ENCODE data around the gene ACBD4.

Gene ACBD4

GRCh38 chr17:45106582-45106981 lies 28.9 kb upstream of the ACBD4 start:
- Histone ChIP-seq H3K36me3 (ENCODE audit: control insufficient read depth in 2 of 2, insufficient read depth in 1 of 2, low read length in 2 of 2) (peaks cover 32 to 86% of the 10 kb centered on the region in 2 experiments), H3K4me3 (ENCODE audit: low read depth, low read length) (no peak overlapping the region), H3K27ac (ENCODE audit: extremely low read depth, low read depth, low read length) (no peak overlapping the region), H3K4me1 (ENCODE audit: control insufficient read depth, insufficient read depth, low read length) (no peaks in the 10 kb centered on the region), H3K9me3 (ENCODE audit: control insufficient read depth, insufficient read depth, low read depth, low read length) (no peaks in the 10 kb centered on the region)
- ChIA-PET POLR2A (no interaction called here), CTCF (interaction anchor here (0.6 to 3.3 kb wide), 3 partner anchors 8 to 327 kb away, joined by 3 to 21 read pairs (median 10); no protein-coding TSS in a partner anchor)
- TF ChIP-seq ZNF660 (tag by site-specific recombination; IDR thresholded peaks at IDR 0.05) (no peak), CTCF (tag by site-specific recombination; IDR thresholded peaks at IDR 0.05) (no peak), ZNF174 (tag by site-specific recombination; IDR thresholded peaks at IDR 0.05) (no peak), SALL2 (tag by site-specific recombination; IDR thresholded peaks at IDR 0.05; ENCODE audit: borderline replicate concordance) (no peak), ZNF548 (tag by site-specific recombination; IDR thresholded peaks at IDR 0.05) (no peak)

- ChIA-PET POLR2A (interaction anchor here (0.5 to 1.8 kb wide), 2 partner anchors 26 to 41 kb away, joined by 3 to 4 read pairs; partner anchors contain the start of gene HEXIM1), CTCF (interaction anchor here (0.6 to 3.3 kb wide), 7 partner anchors 9 to 112 kb away, joined by 3 to 21 read pairs (median 7); partner anchors contain the start of genes ACBD4 and PLCD3)
- TF ChIP-seq SCRT1 (tag by site-specific recombination; IDR thresholded peaks at IDR 0.05; ENCODE audit: borderline replicate concordance) (peak; percentile 62; the same call in 1 of the 2 replicates), ZNF121 (tag by site-specific recombination; IDR thresholded peaks at IDR 0.05) (no peak), SCRT2 (tag by site-specific recombination; IDR thresholded peaks at IDR 0.05) (peak; percentile 91)
- H3K36me3 ChIP-seq (ENCODE audit: control insufficient read depth in 2 of 2, insufficient read depth in 1 of 2, low read length in 2 of 2): peaks cover 26 to 82% of the 10 kb centered on the region in 2 experiments
- no peak overlapping the region for H3K27ac ChIP-seq (ENCODE audit: extremely low read depth, low read depth, low read length)
- H3K4me3 ChIP-seq (ENCODE audit: low read depth, low read length): no peak overlapping the region
- no peaks in the 10 kb centered on the region for H3K9me3 ChIP-seq (ENCODE audit: control insufficient read depth, insufficient read depth, low read depth, low read length)
- H3K4me1 ChIP-seq (ENCODE audit: control insufficient read depth, insufficient read depth, low read length): no peaks in the 10 kb centered on the region
Observed at GRCh38 chr17:45107293-45108010, 28.0 kb upstream of the ACBD4 start.

GRCh38 chr17:45108051-45108450 lies 27.4 kb upstream of the ACBD4 start:
- Histone ChIP-seq H3K4me3 (ENCODE audit: low read depth, low read length) (no peak overlapping the region), H3K36me3 (ENCODE audit: control insufficient read depth in 2 of 2, insufficient read depth in 1 of 2, low read length in 2 of 2) (peaks cover 21 to 82% of the 10 kb centered on the region in 2 experiments; a peak in 2 of 3 replicates), H3K27ac (ENCODE audit: extremely low read depth, low read depth, low read length) (peak overlapping the region; percentile 17; the same call in 1 of the 2 replicates), H3K4me1 (ENCODE audit: control insufficient read depth, insufficient read depth, low read length) (no peaks in the 10 kb centered on the region), H3K9me3 (ENCODE audit: control insufficient read depth, insufficient read depth, low read depth, low read length) (no peaks in the 10 kb centered on the region)
- TF ChIP-seq ZNF654 (tag by site-specific recombination; IDR thresholded peaks at IDR 0.05; ENCODE audit: low read depth): no peak
- no peak for TF ChIP-seq YY1 (tag by site-specific recombination; IDR thresholded peaks at IDR 0.05)
- no peak for TF ChIP-seq ZNF311 (tag by site-specific recombination; IDR thresholded peaks at IDR 0.05; ENCODE audit: borderline replicate concordance)
- no peak for TF ChIP-seq KLF7 (tag by site-specific recombination; IDR thresholded peaks at IDR 0.05; ENCODE audit: borderline replicate concordance)
- no peak for TF ChIP-seq ZBTB1 (tag by site-specific recombination; IDR thresholded peaks at IDR 0.05)
- no peak for TF ChIP-seq ZNF366 (tag by site-specific recombination; conservative IDR thresholded peaks at IDR 0.05)
- TF ChIP-seq ZNF248 (tag by site-specific recombination; IDR thresholded peaks at IDR 0.05): no peak
- TF ChIP-seq ZNF555 (tag by site-specific recombination; conservative IDR thresholded peaks at IDR 0.05): no peak
- no peak for TF ChIP-seq ZNF560 (tag by site-specific recombination; IDR thresholded peaks at IDR 0.05; ENCODE audit: borderline replicate concordance)
- no peak for TF ChIP-seq ZSCAN30 (tag by site-specific recombination; IDR thresholded peaks at IDR 0.05)
- TF ChIP-seq ZBTB8A (tag by site-specific recombination; IDR thresholded peaks at IDR 0.05): no peak
- no peak for TF ChIP-seq SCRT1 (tag by site-specific recombination; IDR thresholded peaks at IDR 0.05; ENCODE audit: borderline replicate concordance)
- no peak for TF ChIP-seq ZNF792 (tag by site-specific recombination; IDR thresholded peaks at IDR 0.05)
- no peak for TF ChIP-seq ZNF558 (tag by site-specific recombination; IDR thresholded peaks at IDR 0.05)
- no peak for TF ChIP-seq ZNF692 (tag by site-specific recombination; IDR thresholded peaks at IDR 0.05)
- TF ChIP-seq ZNF341 (tag by site-specific recombination; IDR thresholded peaks at IDR 0.05; ENCODE audit: low read depth): no peak
- no peak for TF ChIP-seq ZNF280C (tag by site-specific recombination; IDR thresholded peaks at IDR 0.05)
- TF ChIP-seq OSR2 (tag by site-specific recombination; IDR thresholded peaks at IDR 0.05): no peak
- TF ChIP-seq ZNF600 (tag by site-specific recombination; IDR thresholded peaks at IDR 0.05): no peak; the same call in 1 of the 2 replicates
- ChIA-PET POLR2A (interaction anchor here (0.5 to 1.8 kb wide), 3 partner anchors 9 to 40 kb away, joined by 3 to 4 read pairs (median 3); partner anchors contain the start of gene HEXIM1), CTCF (interaction anchor here (0.5 to 3.3 kb wide), 8 partner anchors 9 to 1188 kb away, joined by 3 to 21 read pairs (median 6); partner anchors contain the start of genes ACBD4 and PLCD3)

Measured in HEK293 (cell line).